RKO (cell line): ENCODE data around the gene GYPB.
A peak's percentile ranks its signal among the peaks of the same experiment; 100 is the strongest.
"Not testable (repeated sequence)": the region's sequence is repeated elsewhere in the genome, so short reads cannot be mapped to it uniquely, and the experiment has no call there.

Source experiments
- DNase-seq: peaks from one replicate; pipeline ENCODE4 v3.0.0-alpha.2; 2016; ENCODE audit warnings: low spot score

GYPB gene

GRCh38 chr4:144008602-144009001, 10.6 kb downstream of the GYPB start:
- not testable (repeated sequence) for DNase-seq

- DNase-seq, result not testable (repeated sequence)
Measured at GRCh38 chr4:144007960-144008359, 11.2 kb downstream of the GYPB start.

GRCh38 chr4:144006200-144006803, 12.9 kb downstream of the GYPB start:
- DNase-seq, result not testable (repeated sequence)

GRCh38 chr4:144005558-144005953, 13.6 kb downstream of the GYPB start:
- not testable (repeated sequence) for DNase-seq

- DNase-seq, result not testable (repeated sequence)
Measured at GRCh38 chr4:144004868-144005557, 14.2 kb downstream of the GYPB start.

GRCh38 chr4:144003890-144004265, 15.3 kb downstream of the GYPB start:
- not testable (repeated sequence) for DNase-seq

GRCh38 chr4:144003205-144003889, 15.8 kb downstream of the GYPB start:
- DNase-seq, result not testable (repeated sequence)

- not testable (repeated sequence) for DNase-seq
Measured at GRCh38 chr4:144000331-144000995, 18.7 kb downstream of the GYPB start.

GRCh38 chr4:143996193-143996592, 23.0 kb downstream of the GYPB start:
- not testable (repeated sequence) for DNase-seq

- not testable (repeated sequence) for DNase-seq
Measured at GRCh38 chr4:143991761-143992160, 27.4 kb downstream of the GYPB start.

GRCh38 chr4:143990717-143991116, 28.5 kb downstream of the GYPB start:
- not testable (repeated sequence) for DNase-seq

- no peak for DNase-seq
Measured at GRCh38 chr4:143986180-143986579, 33.0 kb downstream of the GYPB start.

- peak; percentile 35 for DNase-seq
Measured at GRCh38 chr4:143980776-143981175, 38.4 kb downstream of the GYPB start.

GRCh38 chr4:143975527-143975926, 43.7 kb downstream of the GYPB start:
- not testable (repeated sequence) for DNase-seq

- DNase-seq, result not testable (repeated sequence)
Measured at GRCh38 chr4:143974021-143974420, 45.2 kb downstream of the GYPB start.

- no peak for DNase-seq
Measured at GRCh38 chr4:143961075-143961474, 58.1 kb downstream of the GYPB start.

- DNase-seq, result not testable (repeated sequence)
Measured at GRCh38 chr4:143955306-143955705, 63.9 kb downstream of the GYPB start.

- not testable (repeated sequence) for DNase-seq
Measured at GRCh38 chr4:143951458-143951972, 67.7 kb downstream of the GYPB start.

- peak; percentile 4 for DNase-seq
Measured at GRCh38 chr4:143950967-143951366, 68.2 kb downstream of the GYPB start.

- not testable (repeated sequence) for DNase-seq
Measured at GRCh38 chr4:143950185-143950584, 69.0 kb downstream of the GYPB start.

GRCh38 chr4:143947493-143947892, 71.7 kb downstream of the GYPB start:
- DNase-seq, result not testable (repeated sequence)
